Amygdala (tissue), 56 donors: ENCODE data around the gene TNIK.

Source experiments
- DNase-seq, 56 donors: peaks; one replicate each; lab custom pipeline; 2025; lab: John Stamatoyannopoulos, UW

TNIK gene

DNA sequence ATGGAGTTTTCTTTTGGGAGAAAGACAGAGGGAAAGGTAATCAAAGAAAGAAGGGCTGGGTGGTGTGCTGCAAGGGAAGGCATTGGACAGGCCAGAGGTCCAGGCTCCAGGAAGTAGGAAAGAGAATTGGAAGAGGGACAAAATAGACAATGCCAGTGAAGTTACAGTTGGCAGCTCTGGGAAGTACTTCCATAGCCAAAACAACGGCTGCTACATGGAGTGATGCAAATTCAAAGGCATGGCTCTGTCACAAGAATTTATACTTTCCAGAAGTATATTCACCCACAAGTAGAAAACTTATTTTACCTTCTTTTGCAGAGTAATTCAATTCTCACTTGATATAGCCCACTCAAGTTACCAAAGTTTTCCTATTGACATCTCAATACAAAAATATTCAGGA is 191.5 kb downstream of the TNIK start:
- DNase-seq: no peak

DNA sequence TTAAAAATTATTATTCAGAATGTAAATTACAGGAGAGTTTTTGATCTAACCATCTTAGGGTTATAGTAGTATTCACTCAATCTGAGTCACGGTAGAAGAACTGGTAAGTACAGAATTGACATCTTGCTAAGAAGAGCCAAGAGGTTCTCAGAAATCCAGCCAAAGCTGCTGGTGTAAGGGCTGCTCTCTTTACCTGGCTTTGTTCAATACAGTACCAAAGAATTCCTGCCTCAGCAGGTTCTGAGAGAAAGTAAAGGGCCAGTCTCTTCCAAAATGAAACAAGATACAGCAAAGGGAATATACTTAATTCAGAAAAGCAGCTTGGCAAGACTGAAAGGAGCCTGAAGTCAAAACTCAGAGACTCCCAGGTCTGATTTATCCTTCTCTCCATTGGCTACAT is 193.1 kb downstream of the TNIK start:
- DNase-seq: no peak

DNA sequence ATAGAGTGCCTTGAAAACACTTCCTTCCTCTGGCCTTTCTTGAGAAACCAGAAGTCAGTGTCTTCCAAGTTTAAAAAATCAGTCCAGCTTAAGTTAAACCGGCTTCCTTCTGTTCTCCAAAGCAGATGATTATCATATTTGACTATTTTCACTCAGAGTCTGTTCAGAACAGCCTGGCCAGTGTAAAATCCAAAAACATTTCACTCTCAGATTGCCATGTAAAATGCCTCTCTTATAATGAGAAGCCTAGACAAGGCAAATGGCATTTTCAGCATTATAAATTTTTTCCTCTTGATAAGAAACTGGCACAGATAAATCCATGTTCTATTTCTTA is 193.5 kb downstream of the TNIK start:
- no peak for DNase-seq

DNA sequence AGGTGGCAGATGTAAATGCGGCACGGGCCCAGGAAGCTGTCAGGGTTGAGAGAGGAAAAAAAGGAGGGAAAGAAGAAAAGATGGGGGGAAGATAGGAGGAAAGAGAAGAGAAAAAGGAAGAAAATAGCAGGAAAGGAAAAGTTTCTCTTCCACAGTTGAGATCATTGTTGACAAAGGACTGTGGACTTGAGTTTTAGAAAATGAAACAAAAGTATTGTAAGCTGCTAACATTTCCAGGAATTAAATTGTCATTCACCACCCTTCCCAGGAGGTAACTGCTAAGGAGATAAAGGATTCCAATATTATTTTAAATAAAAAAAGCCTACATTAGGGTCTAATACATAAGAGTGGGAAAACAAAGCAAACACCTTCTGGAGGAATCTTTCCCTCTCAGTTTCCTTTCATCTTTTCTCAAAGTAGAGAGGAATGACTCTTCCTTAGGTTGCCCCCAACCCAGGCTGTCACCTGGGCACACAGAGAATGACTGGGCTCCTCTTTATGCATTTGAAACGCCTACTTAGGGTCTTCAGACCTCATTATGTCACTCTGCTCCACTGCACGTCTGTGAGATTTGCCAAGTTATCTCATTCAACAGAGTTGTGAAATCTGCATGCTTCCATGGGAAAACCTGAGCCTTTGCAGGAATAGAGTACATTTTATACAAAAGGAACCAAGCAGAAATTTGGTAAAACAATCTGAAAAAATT is 194.0 kb downstream of the TNIK start:
- no peak for DNase-seq

DNA sequence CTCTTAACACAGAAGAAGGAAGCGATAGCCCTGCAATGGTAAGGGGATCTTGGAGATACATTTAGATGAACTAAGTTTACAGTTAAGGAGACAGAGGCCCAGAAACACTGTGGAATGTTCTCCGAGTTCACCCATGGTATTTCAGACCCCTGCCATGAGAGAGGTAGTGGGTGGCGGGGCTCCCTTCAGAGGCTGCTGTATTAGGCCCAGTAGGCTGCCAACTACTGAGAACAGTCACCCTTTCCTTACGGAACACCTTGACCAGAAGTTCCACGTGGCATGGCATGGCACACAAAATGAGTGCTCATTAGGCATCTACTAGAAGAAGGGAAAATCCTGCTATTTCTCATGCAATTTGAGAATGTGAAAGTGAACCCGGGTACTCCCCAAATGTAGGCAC is 195.4 kb downstream of the TNIK start:
- no peak for DNase-seq

DNA sequence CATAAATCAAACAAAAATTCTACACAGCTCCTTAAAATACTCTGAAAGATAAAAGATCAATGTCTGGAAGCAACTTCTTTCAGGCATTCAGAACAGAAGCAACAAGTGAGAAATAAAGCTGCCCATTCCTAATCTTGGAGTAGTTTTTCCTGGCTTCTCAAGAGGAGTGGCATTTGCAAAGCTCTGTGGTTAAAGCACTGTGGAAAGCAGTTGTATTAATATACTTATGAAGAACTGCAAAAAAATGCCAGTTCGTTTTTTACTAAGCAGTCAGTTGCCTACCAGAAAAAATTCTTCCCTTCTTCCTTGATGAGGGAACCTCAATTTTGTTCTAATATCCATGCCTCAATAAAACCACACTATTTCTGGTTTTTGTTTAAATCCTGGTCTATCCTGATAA is 197.8 kb downstream of the TNIK start:
- no peak for DNase-seq

DNA sequence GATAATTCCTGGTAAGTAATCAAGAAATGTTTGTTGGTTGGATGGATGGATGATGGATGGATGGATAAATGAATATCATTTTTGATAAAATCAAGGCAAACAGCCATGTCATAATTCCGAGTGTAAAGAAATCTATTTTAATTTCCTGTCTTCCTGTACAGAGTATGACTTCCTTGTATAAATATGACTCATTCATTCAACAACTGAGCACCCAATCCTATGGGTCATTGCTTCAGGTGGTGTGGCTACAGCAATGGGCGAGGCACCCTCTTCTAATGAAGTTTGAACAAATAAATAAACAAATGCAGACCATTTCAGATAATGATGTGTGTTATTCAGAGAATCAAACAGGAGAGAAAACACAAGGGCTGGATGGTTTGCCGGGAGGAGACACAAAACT is 198.7 kb downstream of the TNIK start:
- no peak for DNase-seq

DNA sequence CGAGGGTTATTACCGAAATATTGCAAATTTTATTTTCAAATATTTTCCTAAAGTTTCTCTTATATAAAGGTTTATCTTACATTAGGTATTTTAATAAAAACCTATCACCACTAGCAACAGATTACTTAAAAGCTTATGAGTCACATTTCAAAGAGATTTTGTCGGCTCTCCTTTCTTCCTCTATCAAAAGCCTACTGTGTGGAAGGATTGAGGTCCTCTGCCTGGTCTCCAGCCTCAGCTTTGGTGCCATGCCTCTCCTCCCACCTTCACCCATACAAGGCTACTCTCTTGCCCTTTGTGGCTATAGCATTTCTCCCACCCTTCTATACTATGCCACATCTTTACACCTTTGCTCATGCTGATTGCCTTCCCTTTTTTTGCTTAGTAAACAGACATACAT is 199.3 kb downstream of the TNIK start:
- DNase-seq: no peak

DNA sequence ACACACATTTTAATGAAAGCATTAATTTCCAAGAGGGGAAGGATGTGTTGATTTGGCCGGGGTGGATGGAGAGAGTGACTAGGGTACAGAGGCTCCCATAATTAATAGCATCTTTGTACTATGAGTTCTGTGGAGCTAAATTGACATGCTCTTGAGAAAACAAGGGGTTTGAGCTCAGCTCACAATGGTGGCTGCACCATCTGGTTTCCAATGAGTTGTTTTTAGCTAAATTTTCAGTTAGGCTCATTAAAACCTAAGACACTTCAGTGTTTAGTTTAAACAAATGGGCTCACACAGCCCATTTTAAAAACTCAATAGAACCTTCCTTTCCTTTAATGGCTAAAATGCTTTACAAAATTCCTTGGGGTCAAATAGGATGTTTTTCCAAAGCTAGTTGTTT is 199.7 kb downstream of the TNIK start:
- peak in 10 of 56 donors; percentile 5 to 45 (median 19) for DNase-seq

DNA sequence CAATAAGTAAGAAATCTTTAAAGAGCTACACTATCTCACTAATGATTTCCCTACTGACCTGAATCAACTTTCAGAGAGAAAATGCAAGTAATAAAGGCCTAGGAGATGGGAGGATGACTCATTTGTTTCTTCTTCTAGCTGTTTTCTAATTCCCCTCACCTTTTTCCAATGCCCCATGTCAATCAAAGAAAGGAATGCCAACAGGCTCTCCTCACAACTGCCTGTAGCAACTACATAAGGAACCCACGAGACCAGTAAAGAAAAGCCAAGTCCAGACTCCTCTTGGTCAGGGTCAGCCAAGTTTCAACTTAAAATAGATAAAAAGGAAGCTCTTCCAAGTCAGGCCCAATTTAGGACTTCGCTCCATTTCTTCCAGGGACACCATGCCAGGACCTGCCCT is 201.9 kb downstream of the TNIK start:
- no peak for DNase-seq

DNA sequence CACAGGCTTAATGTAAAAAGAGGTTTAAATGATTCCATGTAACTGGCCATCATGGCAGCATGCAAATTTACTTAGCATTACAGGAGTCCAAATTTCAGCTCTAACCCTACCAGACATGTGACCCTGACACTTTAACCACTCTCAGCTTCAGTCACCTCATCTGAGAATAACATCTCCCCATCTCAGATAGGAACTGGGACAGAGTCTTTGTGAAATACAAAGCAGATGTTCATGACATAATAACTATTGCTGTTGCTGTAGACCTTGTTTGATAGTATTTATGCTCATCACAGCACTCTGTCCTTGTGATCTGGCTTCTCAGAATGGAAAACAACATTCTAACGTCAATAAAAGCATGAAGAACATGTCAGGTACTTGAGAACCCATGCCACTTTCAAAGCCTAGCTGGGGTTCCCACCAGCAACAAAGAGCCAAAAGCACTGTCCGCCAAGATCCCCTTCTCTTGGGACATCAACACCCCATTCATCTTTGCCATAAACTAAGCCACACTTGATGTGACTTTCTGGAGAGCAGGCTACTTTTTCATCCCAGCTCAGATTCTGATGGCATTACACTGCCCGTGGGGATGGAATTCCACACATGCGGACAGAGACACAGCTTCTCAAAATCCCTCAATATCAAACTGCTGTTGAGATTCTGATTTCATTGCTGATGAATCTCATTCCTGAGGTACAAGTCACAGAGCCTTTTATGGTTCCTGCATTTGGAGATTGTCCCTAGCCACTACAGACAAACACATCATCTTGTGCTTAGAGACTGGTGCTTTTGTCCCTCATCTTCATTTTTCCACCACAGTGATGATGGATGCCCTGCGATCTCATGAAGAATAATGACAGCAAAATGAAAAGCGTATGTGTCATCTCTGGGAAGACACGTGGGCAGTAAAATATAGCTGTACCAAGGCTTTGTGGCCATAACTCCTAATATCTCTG is 202.7 kb downstream of the TNIK start:
- no peak for DNase-seq

DNA sequence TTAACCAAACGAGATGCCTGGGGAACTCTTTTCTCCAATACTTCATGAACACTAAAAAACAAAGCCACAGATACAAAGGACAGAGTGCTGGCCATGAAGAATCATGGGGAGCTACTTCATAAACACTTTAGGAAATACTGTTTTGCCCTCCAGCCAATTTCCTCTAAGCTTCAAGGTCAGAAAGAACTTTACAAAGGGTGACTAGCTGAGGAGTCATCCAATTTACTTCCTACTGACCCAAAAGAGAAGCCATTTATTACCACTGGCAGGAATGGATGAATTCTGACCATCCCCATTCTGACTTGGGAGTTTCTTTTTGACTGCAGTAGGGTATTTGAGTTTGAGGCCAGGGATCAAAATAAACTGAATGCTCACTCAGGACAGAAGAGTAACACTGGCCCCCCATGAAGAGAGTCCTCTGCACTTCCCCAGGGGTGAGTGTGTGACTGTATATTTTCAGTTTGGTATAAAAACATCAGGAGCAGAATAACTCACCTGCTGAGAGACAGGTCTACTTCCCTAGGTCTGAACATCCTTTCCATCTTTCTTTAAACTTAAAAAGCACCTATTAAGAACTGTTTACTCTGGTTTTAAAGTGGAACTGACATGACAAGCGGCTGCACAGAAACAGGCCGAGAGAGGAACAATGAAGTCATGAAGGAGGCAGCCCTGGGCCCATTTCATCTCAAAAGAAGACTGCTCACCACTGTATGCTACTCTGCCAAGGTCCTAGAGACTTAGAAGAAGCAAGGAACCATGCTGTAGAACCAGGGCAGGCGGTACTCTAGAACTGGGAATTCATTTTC is 203.6 kb downstream of the TNIK start:
- DNase-seq: no peak

DNA sequence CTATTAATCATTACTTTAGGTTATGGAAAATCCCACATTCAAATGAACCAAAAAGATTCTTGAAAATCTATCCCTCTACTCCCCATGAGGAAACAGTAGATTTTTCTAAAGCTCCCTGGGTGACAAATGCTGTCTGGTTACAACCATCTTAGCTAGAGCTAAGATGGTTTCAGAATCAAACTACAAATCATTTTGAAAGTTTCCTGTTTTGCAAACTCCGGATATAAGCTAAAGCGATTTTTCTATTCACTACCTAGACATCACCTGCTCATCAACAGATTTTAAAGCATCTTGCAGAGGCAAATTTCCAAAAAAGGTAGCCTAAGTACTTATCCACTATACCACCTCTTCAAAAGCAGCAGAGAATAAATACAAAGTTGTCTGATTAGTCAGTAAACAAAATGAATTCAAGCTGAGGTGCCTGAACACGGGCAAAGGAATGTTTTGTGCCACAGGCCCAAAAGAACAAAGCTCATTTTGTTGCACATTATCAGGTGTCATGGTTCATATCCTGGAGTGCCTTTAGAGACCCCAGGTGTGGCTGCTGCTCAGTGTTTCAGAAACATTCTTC is 204.9 kb downstream of the TNIK start:
- no peak for DNase-seq

DNA sequence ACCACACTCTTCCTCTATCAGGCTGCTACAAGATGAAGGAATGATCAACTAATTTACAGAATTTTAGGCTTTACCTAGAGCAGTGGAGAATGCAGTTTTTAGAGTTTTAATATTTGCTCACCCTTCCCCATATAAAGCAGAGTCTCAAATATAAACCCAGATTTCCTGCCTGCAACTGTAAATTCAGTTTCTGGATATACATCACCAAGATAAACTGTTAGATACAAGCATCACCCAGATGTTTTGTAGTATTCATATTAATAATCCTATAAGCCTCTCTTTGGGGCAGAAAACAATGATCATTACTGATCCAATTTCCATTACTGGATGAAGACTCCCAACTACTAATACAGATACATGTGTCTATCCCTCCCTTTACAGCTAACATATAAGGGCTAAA is 205.9 kb downstream of the TNIK start:
- no peak for DNase-seq

DNA sequence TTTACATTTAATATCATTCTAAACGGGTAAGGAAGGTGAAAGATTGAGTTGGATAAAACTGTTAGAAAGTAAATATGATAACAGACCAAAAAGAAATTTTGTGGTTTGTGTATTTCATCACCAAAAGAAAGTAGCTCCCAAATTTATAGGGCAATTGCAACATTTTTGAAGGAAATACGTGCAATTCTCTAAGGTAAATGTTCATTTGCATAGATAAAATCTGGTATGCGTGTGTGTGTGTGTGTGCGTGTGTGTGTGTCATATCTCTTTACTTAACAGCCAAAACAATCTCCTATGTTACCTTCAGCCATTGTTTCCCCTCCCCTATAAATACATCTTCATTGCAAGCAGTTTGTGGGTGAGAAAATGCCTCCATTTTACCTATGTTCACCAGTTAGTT is 208.4 kb downstream of the TNIK start:
- no peak for DNase-seq

DNA sequence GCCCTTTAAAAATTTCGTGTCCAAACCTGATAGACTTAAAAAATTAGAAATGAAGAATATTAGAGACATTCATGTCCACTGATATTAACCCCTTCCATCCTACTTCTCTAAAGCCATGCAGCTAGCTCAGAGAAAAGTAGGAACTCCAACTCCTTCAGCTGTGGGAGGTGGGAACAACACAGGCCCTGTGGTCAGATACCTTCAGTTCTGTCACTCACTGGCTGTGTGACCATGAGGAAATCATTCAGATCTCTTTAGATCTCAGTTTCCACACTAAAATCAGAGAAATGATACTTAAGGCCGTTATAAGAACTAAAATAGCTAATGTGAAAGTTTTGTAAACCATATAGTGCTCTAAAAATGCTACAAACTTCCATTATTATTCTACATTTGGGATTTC is 209.8 kb downstream of the TNIK start:
- DNase-seq: no peak

DNA sequence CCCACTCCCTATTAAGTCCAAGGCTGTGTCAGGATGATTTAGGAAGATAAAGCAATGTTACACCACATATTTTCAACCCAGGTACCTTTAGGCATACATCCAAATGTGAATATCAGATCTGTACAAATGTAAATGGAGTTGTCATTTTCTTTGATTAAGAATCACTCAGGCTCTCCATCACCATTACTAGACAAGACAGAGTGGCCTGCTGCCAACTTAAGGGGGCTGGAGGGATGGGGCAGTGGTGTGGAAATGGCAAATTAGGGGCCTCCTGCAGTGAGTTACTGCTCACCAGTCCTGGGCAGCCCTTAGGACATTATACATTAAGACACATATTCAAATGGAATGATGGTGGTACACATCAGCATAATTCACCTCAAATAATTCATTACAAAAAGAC is 211.0 kb downstream of the TNIK start:
- no peak for DNase-seq

DNA sequence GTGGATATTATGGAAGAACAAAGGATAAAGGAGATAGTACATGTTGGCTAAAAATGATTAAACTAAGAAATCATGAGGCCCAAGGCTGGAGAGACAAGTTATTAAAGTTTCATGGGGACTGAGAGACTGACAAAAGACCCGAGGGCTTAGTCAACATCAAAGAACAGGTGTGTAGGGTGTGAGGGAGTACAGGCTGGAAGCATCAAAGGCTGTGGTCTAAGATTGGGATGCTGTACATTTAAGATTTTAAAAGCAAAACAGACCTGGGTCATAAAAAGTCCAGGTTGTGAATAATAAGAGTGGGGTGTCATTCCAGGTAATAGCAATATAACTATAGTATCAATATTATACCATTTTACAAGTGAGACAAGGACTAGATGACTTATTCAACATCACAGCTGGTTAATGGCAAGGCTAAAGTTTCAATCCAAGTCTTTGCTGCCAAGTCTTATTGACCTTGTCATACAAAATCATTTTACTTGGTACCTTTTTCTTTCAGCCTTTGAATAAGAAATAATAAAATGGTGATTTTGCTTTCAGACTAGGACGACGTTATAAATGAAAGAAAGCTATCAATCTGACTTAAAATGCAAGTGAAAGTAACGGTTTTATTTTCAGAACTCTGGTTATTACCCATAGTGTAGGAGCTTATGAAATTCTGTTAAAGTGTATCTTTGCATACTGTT is 211.6 kb downstream of the TNIK start:
- DNase-seq: no peak

DNA sequence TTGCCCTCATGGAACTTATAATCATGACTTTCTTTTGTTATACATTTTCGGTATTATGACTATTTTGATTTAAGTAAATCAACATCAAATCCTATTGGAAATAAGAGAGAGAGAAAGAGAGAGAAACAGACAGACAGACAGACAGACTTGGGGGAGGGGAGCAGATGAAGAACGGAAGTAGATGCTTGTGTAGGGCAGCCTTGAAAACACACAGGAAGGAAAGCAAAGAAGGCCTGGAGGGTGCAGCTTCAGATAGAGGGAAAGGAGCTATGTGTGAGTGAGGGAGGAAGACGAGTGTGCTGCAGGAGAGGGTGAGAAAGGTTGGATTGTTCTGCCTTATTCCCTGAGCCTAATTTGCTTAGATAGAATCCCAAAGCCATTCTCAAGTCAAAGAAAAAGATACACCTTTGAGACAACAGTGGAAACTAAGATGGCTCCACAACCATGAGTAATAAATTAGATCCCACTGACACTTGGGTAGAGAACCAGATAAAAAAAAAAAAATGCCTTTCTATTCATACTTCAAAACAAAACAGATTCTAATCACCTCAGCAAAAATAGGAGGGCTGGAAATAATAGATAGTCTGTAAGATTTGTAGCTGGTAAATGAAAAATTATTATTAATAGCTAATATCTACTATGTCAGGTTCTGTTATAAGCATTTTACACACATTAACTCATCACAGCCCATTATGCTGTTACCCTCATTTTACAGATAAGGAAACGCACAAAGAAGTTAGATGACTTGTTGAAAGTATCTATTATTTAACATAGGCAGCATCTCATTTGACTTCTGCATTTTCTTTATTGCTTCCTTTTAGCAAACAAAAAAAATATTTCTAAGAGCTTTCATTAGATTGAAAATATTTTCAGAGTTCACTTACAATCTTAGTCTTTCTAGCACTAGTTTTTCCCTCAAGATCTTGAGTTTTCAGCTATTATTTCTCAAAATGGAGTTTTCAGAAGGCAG is 214.1 kb downstream of the TNIK start:
- DNase-seq: no peak
